ENCODE results near the gene GRIP1. TPM values are rescaled to one million over a fixed set of nuclear protein-coding genes. Genes with fewer than 3 reads are reported as not detected.
A peak's percentile ranks its signal among the peaks of the same experiment; 100 is the strongest.

GRIP1 gene
- total RNA-seq, 1 donor from 2014 or later: 9.1 TPM

DNA sequence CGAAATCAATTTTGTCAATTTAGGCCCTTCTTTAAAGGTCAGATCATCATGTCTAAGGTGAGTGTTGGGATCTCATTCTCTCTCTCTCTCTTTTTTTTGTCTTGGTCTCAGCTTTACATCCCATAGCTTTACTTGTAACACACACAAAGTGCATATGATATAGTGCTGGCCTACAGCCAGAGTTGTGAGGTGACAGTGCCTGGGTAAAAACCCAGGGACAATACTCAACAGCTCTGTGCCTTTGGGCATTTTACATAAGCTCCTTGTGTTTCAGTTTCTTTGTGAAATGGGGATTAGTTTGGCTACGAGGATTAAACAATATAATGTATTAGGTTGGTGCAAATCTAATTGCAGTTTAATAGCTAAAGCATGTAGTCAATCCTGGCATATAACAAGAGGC is 40.2 kb downstream of the GRIP1 start:
- no peak for DNase-seq (ENCODE audit: extremely low spot score, unreplicated experiment)
- no peak overlapping the region for H3K27ac Mint-ChIP-seq (ENCODE audit: unreplicated experiment)
- TF ChIP-seq, protein P1, sequence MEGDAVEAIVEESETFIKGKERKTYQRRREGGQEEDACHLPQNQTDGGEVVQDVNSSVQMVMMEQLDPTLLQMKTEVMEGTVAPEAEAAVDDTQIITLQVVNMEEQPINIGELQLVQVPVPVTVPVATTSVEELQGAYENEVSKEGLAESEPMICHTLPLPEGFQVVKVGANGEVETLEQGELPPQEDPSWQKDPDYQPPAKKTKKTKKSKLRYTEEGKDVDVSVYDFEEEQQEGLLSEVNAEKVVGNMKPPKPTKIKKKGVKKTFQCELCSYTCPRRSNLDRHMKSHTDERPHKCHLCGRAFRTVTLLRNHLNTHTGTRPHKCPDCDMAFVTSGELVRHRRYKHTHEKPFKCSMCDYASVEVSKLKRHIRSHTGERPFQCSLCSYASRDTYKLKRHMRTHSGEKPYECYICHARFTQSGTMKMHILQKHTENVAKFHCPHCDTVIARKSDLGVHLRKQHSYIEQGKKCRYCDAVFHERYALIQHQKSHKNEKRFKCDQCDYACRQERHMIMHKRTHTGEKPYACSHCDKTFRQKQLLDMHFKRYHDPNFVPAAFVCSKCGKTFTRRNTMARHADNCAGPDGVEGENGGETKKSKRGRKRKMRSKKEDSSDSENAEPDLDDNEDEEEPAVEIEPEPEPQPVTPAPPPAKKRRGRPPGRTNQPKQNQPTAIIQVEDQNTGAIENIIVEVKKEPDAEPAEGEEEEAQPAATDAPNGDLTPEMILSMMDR (IDR thresholded peaks at IDR 0.05): no peak
- H3K9me3 Mint-ChIP-seq (ENCODE audit: unreplicated experiment): no peaks in the 10 kb centered on the region
- peaks cover 18% of the 10 kb centered on the region for H3K4me1 Mint-ChIP-seq (ENCODE audit: unreplicated experiment)
- no peaks in the 10 kb centered on the region for H3K36me3 Mint-ChIP-seq (ENCODE audit: unreplicated experiment)
- H3K4me3 Mint-ChIP-seq (ENCODE audit: unreplicated experiment): no peak overlapping the region
- H3K27me3 Mint-ChIP-seq (ENCODE audit: unreplicated experiment): peaks cover 3% of the 10 kb centered on the region

DNA sequence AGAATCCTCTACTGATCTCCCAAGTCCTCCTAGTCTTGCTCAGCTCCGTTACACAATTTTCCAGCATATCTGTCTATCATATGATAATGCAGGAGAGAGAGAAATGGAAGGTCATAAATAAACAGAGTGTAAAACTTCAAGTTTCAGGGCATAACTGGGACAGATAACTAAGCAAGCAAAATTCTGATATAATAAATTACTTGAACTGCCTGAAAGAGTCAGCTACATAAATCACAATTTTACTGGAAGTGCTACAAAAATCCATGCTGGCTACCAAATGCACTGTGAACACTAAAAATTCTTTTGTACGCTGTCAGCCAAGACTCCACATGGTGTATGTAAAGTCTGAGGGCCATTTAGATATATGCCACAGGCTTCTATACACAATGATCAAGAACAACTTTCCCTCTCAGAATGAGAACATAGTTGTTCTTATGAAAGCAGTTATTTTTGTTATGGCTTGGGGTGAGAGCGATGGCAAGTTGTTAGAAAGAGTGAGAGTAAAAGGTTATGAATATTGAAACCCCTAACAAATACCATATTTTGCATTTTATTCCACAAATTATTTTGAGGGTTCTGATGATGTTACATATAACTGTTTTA is 41.1 kb downstream of the GRIP1 start:
- Mint-ChIP-seq H3K4me3 (ENCODE audit: unreplicated experiment) (no peak overlapping the region), H3K36me3 (ENCODE audit: unreplicated experiment) (no peaks in the 10 kb centered on the region), H3K27me3 (ENCODE audit: unreplicated experiment) (peaks cover 3% of the 10 kb centered on the region), H3K27ac (ENCODE audit: unreplicated experiment) (no peak overlapping the region), H3K9me3 (ENCODE audit: unreplicated experiment) (no peaks in the 10 kb centered on the region), H3K4me1 (ENCODE audit: unreplicated experiment) (peaks cover 23% of the 10 kb centered on the region)
- TF ChIP-seq, protein P1 (IDR thresholded peaks at IDR 0.05): no peak
- DNase-seq (ENCODE audit: extremely low spot score, unreplicated experiment): no peak

GRCh38 chr12:66636771-66637170 is 42.1 kb downstream of the GRIP1 start:
- H3K4me3 Mint-ChIP-seq (ENCODE audit: unreplicated experiment): no peak overlapping the region
- H3K36me3 Mint-ChIP-seq (ENCODE audit: unreplicated experiment): no peaks in the 10 kb centered on the region
- TF ChIP-seq, protein P1 (IDR thresholded peaks at IDR 0.05): no peak
- H3K27ac Mint-ChIP-seq (ENCODE audit: unreplicated experiment): no peak overlapping the region
- peaks cover 3% of the 10 kb centered on the region for H3K27me3 Mint-ChIP-seq (ENCODE audit: unreplicated experiment)
- no peak for DNase-seq (ENCODE audit: extremely low spot score, unreplicated experiment)
- no peaks in the 10 kb centered on the region for H3K9me3 Mint-ChIP-seq (ENCODE audit: unreplicated experiment)
- peaks cover 23% of the 10 kb centered on the region for H3K4me1 Mint-ChIP-seq (ENCODE audit: unreplicated experiment)

- Mint-ChIP-seq H3K4me1 (ENCODE audit: unreplicated experiment) (peaks cover 29% of the 10 kb centered on the region), H3K4me3 (ENCODE audit: unreplicated experiment) (no peak overlapping the region), H3K36me3 (ENCODE audit: unreplicated experiment) (no peaks in the 10 kb centered on the region), H3K27ac (ENCODE audit: unreplicated experiment) (no peak overlapping the region), H3K9me3 (ENCODE audit: unreplicated experiment) (no peaks in the 10 kb centered on the region), H3K27me3 (ENCODE audit: unreplicated experiment) (peaks cover 3% of the 10 kb centered on the region)
- no peak for DNase-seq (ENCODE audit: extremely low spot score, unreplicated experiment)
- TF ChIP-seq, protein P1 (IDR thresholded peaks at IDR 0.05): no peak
These were observed 45.2 kb downstream of the GRIP1 start for GRCh38 chr12:66633676-66634075.

- Mint-ChIP-seq H3K27me3 (ENCODE audit: unreplicated experiment) (no peaks in the 10 kb centered on the region), H3K36me3 (ENCODE audit: unreplicated experiment) (no peaks in the 10 kb centered on the region), H3K4me1 (ENCODE audit: unreplicated experiment) (peaks cover 42% of the 10 kb centered on the region), H3K9me3 (ENCODE audit: unreplicated experiment) (no peaks in the 10 kb centered on the region), H3K4me3 (ENCODE audit: unreplicated experiment) (peak overlapping the region; percentile 0), H3K27ac (ENCODE audit: unreplicated experiment) (peak overlapping the region; percentile 71)
- DNase-seq (ENCODE audit: extremely low spot score, unreplicated experiment): no peak
- TF ChIP-seq, protein P1 (IDR thresholded peaks at IDR 0.05): no peak
These were observed 49.6 kb downstream of the GRIP1 start for GRCh38 chr12:66629138-66629870.
